ENCODE measurements around the gene BANK1. TPM values are rescaled to one million over a fixed set of nuclear protein-coding genes. Genes with fewer than 3 reads are reported as not detected.

Gene BANK1
- total RNA-seq, 1 experiment from 2014 or later, result 3.3 TPM

- POLR2A ChIA-PET, result no interaction called here
- Histone ChIP-seq H3K36me3 (ENCODE audit: control insufficient read depth, insufficient read depth, low read length) (no peaks in the 10 kb centered on the region), H3K9me3 (ENCODE audit: control insufficient read depth, insufficient read depth, low read depth, low read length) (no peaks in the 10 kb centered on the region), H3K27ac (ENCODE audit: low read length) (no peak overlapping the region), H3K27me3 (ENCODE audit: control insufficient read depth, insufficient read depth, low read length) (no peaks in the 10 kb centered on the region), H3K4me3 (ENCODE audit: low read depth in 2 of 2, low read length in 2 of 2) (no peak overlapping the region), H3K4me1 (ENCODE audit: control insufficient read depth, insufficient read depth, low read length) (no peaks in the 10 kb centered on the region)
- no peak for ATAC-seq
- intact Hi-C loops (cut with micrococcal nuclease; ENCODE audit: unreplicated experiment) (no loop called here), in situ Hi-C loops (cut with HindIII; ENCODE audit: low pct_unique_long_range_greater_than_20kb, low sequenced_read_pairs) (no loop called here)
- CTCF ChIA-PET, result no interaction called here
- DNase-seq (ENCODE audit: low read depth, low spot score), result no peak
- TF ChIP-seq CTCF (IDR thresholded peaks at IDR 0.05) (no peak), TCF7L2 (IDR thresholded peaks at IDR 0.05; ENCODE audit: low read depth, low read length) (no peak), SIN3A (IDR thresholded peaks at IDR 0.05; ENCODE audit: borderline replicate concordance, insufficient read depth, low read depth, low read length) (no peak)
- BruUV-seq (replicated peaks), result no TSS peak
Observed at GRCh38 chr4:101948055-101948454, 157.5 kb downstream of the BANK1 start.

- TF ChIP-seq REST (IDR thresholded peaks at IDR 0.05; ENCODE audit: insufficient read depth in 1 of 2, low read depth in 2 of 2, low read length in 1 of 2) (no peak), CTCF (IDR thresholded peaks at IDR 0.05) (no peak), POLR2AphosphoS5 (IDR thresholded peaks at IDR 0.05; ENCODE audit: low read depth, low read length) (no peak), TCF7L2 (IDR thresholded peaks at IDR 0.05; ENCODE audit: low read depth, low read length) (no peak), SIN3A (IDR thresholded peaks at IDR 0.05; ENCODE audit: borderline replicate concordance, insufficient read depth, low read depth, low read length) (no peak)
- intact Hi-C loops (cut with micrococcal nuclease; ENCODE audit: unreplicated experiment), result no loop called here
- POLR2A ChIA-PET, result no interaction called here
Observed at GRCh38 chr4:101948951-101949350, 158.4 kb downstream of the BANK1 start.

More at GRCh38 chr4:101948951-101949350, 158.4 kb downstream of the BANK1 start:
- no TSS peak for BruUV-seq (replicated peaks)
- Histone ChIP-seq H3K4me1 (ENCODE audit: control insufficient read depth, insufficient read depth, low read length) (no peaks in the 10 kb centered on the region), H3K27ac (ENCODE audit: low read length) (no peak overlapping the region), H3K36me3 (ENCODE audit: control insufficient read depth, insufficient read depth, low read length) (no peaks in the 10 kb centered on the region), H3K4me3 (ENCODE audit: low read depth in 2 of 2, low read length in 2 of 2) (no peak overlapping the region), H3K9me3 (ENCODE audit: control insufficient read depth, insufficient read depth, low read depth, low read length) (no peaks in the 10 kb centered on the region), H3K27me3 (ENCODE audit: control insufficient read depth, insufficient read depth, low read length) (no peaks in the 10 kb centered on the region)
- CTCF ChIA-PET, result no interaction called here
- in situ Hi-C loops (cut with HindIII; ENCODE audit: low pct_unique_long_range_greater_than_20kb, low sequenced_read_pairs), result no loop called here
- DNase-seq (ENCODE audit: low read depth, low spot score) (no peak), ATAC-seq (no peak)

Data from Panc1 (cell line).